Measurements from ENCODE around the gene SCAANT1.

The SCAANT1 gene

GRCh38 chr3:63933459-63933858, 21.3 kb upstream of the SCAANT1 start:
- DNase-seq: no peak

DNA sequence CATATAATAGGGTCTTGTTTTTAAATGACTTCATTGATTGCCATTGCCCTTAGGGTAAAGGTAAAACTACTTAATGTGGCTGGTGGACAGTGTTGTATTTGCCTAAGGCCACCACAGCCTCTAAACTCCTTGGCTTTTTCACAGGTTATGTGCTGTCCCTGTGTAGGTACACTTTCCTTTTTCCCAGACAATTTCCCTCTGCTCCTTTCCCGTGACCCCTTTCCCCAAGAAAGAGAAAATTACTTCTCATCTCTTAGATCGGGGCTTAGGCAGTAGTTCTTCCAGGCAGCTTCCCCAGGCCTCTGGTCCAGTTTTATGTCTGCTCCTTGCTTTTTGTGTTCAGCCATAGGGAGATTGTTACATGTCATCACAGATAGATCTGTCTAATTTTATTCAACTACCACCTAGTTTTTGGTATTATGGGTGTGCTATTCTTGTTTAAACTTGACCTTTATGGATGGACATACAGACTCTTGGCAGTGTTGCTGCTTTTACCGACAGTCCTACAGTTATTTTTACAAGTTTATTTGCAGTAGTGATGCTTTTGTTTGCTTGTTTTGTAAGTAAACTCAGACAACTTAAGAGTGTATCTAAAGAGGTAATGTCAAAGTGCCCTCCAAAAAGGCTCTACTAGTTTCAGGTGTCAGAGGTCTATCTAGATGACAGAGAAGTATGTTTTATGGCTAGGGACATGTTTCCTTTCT, 20.5 kb upstream of the SCAANT1 start:
- no peak for DNase-seq

DNA sequence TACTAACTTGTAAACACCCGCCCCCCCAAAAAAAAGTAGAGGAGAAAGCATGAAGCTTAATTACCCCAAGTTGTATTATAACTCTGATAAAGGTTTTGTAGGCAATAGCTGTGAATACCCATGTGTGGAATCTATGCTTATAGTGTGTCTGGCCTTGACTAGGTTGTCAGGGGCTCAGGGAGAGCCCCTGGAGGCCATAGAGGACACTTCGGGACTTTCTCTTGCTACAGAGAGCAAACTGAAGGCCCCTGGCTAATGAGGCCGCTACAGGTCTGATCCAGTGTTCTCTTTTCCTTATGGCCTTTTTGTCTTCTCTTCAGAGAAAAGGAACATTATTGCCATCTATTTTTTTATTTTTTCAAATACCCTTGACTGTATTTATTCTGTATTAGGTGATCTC, 19.1 kb upstream of the SCAANT1 start:
- DNase-seq: no peak

DNA sequence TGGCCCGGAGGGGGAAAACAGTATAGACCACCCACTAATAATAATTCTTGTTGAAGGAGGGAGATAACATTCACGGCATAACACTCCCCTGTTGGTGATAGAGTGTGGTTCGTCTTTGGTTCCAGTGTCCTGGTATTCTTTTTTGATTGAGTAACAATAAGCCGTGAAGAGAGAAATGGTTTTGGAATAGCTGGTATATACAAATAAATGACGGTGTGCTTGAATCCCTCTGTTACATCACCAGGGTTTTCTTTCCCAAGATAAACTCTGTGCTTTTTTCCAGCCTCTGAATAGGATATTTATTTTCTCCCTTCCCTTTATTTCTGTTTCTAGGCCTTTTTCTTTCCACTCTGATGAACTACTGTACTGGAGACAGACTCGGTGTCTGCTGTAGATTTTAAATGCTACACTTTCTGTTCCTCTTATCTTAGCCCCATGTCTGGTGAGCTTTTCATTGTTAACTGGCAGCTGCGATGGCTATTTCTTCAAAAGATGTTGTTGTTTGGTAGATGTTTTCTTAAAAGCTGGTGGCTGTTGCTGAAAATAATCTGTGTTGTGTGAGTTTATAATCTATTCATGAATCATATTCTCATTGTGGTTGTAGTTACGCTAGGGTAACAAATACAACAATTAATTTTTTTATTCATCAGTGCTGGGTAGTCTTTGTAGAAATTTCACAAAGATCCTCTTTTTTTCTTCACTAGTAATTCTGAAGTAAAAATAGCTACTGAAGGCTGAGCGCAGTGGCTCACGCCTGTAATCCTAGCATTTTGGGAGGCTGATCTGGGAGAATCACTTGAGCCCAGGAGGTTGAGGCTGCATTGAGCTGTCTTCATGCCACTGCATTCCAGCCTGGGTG, 15.5 kb upstream of the SCAANT1 start:
- no peak for DNase-seq

- no peak for DNase-seq
These were observed 14.1 kb upstream of the SCAANT1 start for GRCh38 chr3:63926309-63926708.

DNA sequence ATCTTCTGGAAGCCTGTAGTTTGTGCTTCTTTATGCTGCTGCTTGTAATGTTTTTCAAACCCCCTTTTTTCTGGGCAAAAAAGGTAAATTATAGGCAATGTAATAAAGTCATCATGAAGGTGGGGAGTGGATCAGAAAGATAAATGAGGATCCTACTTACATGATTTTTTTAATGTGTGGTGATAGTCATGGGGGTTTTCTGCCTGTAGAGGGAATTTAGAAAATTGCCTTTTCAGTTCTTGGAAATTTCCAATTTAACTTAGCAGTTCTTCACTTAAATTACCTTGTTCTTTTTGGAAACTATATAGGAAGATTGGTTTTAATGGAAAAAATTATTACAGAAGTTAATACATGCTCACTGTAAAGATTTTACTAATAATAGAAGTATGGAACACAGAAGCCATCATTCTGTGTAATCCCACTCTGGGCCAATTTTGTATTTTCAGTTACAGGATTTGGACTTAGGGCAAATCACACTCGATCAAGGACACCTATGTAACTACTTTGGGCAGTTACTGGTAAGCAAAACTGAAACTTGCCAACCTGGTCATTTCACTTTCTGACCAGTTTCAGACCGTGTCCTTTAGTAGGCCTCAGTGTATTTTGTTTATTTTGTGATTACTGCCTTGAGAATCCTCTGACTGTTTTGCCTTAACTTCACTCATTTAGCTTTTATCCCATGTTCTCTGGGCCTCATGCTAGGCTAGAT, 10.5 kb upstream of the SCAANT1 start:
- no peak for DNase-seq

- DNase-seq: no peak
These were observed 9.7 kb upstream of the SCAANT1 start for GRCh38 chr3:63921741-63922482.

GRCh38 chr3:63920001-63920400, 7.8 kb upstream of the SCAANT1 start:
- DNase-seq: no peak

- no peak for DNase-seq
These were observed 6.1 kb upstream of the SCAANT1 start for GRCh38 chr3:63918321-63918720.

DNA sequence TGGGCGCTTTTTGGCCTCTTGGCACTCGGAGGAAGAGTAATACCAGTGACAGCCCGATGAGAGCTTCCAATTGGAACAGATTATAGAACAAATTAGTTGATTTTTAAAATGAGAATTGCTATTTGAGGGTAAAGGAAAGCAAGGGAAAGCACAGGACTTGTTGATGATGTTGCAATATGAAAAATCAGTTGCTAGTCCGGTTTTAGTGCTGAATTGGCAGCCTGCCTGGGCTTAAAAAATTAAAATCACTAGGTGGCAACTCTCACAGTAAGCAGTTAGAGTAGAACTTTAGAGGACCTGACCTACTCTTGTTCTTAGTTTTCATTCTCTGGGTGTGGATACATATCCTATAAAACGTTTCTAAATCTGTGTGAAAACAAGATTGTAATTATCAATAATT, 2.1 kb upstream of the SCAANT1 start:
- no peak for DNase-seq

DNA sequence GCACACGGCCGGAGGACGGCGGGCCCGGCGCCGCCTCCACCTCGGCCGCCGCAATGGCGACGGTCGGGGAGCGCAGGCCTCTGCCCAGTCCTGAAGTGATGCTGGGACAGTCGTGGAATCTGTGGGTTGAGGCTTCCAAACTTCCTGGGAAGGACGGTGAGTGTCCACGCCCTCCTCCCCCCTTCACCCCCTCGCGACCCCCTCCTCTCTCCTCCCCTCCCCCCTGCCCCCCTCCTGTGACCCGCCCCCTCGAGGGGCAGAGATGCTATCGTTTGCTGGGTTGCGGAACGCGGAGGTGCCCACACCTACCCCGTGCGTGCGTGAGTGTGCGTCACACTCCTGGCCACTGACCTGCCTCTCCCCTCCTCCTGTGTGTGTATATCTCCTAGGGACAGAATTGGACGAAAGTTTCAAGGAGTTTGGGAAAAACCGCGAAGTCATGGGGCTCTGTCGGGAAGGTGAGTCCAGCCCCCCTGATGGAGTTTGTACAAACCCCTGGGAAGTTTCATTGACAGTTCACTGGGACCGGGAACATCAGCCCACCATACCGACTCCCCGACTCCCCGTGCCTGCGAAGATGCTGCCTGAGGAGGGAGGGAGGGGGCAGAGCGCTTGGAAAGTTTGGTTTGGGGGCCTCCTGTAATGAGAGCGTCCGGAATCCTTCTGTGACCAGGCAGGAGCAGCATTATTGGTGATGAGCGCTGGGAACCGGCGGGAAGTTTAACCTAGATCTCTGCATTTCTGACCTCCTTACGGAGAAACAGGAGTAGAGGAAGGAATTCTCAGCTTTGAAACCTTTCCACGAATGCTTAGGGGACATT, 795 bp upstream of the SCAANT1 start:
- DNase-seq: peak in 1 of 2 experiments; percentile 10

GRCh38 chr3:63911509-63911872, 692 bp downstream of the SCAANT1 start:
- peak in 1 of 2 experiments; percentile 73 for DNase-seq

DNA sequence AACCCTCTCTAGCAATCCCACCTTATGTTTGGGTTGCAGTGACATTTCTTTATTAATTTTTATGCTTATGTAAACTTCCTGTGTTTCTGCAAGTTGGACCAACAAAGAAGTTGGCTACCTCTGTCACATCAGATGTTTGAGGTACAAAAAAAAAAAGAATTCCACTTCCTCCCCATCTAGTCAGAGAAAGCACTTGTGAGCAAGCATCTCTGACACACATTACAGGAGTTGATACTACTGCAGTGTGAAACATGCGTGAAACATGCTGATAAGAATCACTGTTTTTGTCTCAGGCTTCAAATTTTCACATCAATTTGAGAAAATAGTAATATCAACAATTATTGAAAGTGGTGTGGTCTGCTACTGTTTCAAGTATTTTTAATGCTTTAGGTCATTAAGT, 1.3 kb downstream of the SCAANT1 start:
- DNase-seq: no peak

DNA sequence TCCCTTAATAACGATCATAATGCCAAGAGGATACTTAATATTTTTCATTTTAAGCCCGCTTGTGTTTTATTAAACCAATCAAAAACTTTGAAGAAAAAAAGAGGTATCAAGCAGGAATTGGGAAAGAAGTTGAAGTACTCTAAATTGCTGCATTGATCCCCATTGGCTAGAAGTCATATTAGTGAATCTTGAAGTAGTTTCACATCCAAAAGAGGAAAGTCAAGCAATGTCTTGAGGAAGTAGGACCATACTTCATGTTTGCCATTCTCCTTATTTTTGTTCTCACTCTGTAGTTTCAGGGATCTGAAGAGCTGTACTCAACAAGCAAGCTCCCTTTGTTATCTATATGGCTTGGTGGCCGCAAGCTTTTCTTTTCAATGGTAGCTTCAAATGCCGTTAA, 2.2 kb downstream of the SCAANT1 start:
- DNase-seq: no peak

DNA sequence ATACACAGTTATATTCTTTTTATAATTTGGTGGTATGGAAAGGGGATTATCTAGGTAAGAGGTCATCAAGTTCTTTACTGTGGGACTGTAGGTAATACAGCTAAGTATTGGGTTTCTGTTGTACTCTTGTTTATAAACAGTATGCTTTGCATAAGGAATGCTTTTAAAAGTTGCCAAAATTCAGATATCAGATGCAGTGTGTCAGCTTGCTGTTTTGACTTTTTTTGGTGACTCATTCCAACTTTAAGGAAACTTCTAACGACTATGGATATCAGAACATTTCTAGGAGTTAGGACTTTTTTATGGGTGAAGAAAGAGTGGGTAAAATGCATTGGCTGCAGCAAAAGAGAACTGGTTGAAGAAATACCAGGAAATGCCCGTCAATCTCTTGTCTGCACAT, 2.8 kb downstream of the SCAANT1 start:
- no peak for DNase-seq

DNA sequence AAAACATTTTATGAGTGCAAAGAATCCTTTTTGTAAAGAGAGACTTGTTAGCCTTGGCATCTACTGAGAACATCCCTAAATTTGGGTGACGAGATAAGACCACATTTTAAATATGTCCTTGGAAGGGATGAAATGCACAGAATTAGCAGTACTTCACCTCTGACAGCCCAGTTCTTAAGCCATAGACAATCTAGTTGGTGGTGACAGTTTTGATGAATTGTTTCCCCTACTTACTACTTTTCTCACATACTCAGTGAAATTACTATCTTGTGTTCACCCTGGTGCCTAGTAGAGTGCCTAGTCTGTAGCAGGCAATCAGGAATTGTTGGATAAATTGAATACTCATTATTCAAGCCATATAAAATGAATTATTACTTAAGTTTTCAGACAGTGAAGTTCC, 3.4 kb downstream of the SCAANT1 start:
- no peak for DNase-seq

- DNase-seq: no peak
These were observed 4.0 kb downstream of the SCAANT1 start for GRCh38 chr3:63908081-63908736.

DNA sequence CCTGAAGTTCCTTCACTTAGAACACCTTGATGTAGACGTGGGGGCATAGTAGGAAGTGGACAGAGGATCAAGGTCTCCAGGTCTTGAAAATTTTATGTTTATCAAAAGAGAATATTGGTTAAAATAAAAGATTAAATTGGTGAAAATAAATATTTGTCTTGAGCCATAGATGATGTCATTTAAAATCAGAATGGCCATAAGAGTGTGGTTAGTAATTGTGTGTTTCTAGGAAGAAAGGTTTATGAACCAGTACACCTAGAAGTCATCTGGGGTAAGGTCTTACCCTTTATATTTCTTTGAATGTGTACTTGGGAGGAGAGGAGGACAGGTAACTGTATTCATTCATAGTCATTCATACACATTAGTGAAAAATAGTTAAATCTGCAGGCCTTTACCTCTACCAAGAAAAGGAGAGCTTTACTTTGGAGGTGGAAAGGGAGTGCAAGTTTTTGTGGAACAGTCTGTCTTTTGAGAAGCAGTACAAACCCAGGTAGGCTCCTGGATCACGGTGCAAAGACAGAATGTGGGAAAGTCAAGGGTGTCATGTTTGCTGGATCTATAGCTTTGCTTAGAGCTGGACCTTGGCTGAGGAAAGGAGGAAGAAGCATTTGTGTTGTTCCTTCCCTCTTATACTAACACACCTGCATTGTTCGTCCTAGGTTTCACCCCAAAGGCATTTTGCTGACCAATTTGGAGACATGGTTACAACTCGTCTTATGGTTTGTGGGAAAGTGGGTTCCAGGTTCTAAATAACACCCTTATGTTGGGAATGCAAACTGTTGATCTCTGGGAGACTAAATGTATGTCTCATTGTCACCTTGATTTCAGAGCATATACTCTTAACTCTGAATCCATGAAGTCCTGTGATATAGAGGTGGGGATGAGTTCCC, 6.2 kb downstream of the SCAANT1 start:
- no peak for DNase-seq

- DNase-seq: peak in 1 of 2 experiments; percentile 18
These were observed 11.7 kb downstream of the SCAANT1 start for GRCh38 chr3:63900459-63900858.

DNA sequence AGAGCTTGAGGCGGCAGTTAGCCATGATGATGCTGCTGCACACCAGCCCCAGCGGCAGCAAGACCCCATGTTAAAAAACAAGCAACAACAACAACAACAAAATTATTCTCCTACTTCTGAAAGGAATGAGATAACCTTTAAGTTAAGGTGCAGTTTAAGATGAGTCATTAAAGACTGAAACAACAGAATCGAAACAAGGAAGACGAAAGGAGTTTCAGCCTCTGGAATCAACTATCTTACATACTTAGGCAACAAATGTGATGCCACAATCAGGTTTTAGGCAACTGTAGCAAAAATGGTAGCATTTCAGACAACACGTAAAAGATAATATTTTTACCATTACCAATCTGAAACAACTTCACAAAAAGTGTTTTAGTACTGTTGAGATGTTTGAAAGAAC, 12.2 kb downstream of the SCAANT1 start:
- DNase-seq: no peak
